ENCODE results near the gene THRAP3. TPM values are rescaled to one million over a fixed set of nuclear protein-coding genes. Genes with fewer than 3 reads are reported as not detected.
A peak's percentile ranks its signal among the peaks of the same experiment; 100 is the strongest.
"Not testable (repeated sequence)": the region's sequence is repeated elsewhere in the genome, so short reads cannot be mapped to it uniquely, and the experiment has no call there.

Gene THRAP3
- total and polyA plus RNA-seq, 2 donors (not counting 3 experiments of a cell fraction or from before 2014, with no cell fraction given): 38.0 to 144 TPM

DNA sequence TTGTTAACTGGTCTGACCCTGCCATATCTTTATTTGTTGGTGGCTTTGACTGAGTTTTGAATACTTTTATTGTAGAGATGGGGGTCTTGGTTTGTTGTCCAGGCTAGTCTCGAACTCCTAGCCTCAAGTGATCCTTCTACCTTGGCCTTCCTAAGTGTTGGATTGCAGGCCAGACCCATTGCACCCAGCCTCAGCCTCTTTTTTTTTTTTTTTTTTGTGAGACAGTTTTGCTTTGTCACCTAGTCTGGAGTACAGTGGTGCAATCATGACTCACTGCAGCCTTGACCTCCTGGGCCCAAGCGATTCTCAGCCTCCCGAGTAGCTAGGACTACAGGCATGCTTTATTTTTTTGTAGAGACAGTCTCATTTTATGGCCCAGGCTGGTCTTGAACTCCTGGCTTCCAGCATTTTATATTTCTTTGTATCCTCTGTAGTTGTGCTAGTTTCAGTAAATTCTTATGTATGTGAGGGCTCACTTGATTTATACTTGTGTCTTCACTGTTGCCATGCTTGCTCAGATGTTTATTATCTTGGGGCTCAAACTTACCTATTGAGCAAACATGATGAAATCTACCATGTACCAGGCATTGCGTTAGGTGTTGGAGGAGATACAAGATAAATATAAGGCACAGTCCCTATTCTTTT, 24.1 kb downstream of the THRAP3 start:
- dilution Hi-C loops (cut with MboI; ENCODE audit: extremely low pct_ligation_motif_present, low sequenced_read_pairs) (no loop called here), intact Hi-C loops (cut with micrococcal nuclease) (no loop called here)
- Histone ChIP-seq H3K9ac (replicated peaks; ENCODE audit: extremely low read depth, insufficient read depth, low read length) (peak overlapping the region; percentile 4), H3K4me2 (ENCODE audit: insufficient read depth, low read length) (peak overlapping the region; percentile 2), H3K4me3 (replicated peaks in 1 of 3; ENCODE audit: insufficient read depth in 1 of 3, low read depth in 1 of 3, low read length in 3 of 3) (no peak overlapping the region), H3K79me2 (ENCODE audit: control insufficient read depth, insufficient read depth, low read length) (peaks cover 92% of the 10 kb centered on the region), H3K27ac (ENCODE audit: insufficient read depth, low read depth, low read length) (peak overlapping the region; percentile 21), H3K9me3 (replicated peaks; ENCODE audit: control insufficient read depth, insufficient read depth, low read length) (no peaks in the 10 kb centered on the region), H3K27me3 (ENCODE audit: control insufficient read depth in 2 of 2, insufficient read depth in 2 of 2, low read length in 2 of 2) (no peaks in the 10 kb centered on the region), H2AFZ (ENCODE audit: low read depth, low read length) (no peak overlapping the region), H3K36me3 (ENCODE audit: control insufficient read depth in 2 of 2, extremely low read depth in 1 of 2, insufficient read depth in 2 of 2, low read length in 2 of 2) (no peaks in the 10 kb centered on the region), H4K20me1 (replicated peaks; ENCODE audit: control insufficient read depth, extremely low read depth, insufficient read depth, low read length) (peaks cover 7% of the 10 kb centered on the region), H3K9me1 (replicated peaks; ENCODE audit: control insufficient read depth, extremely low read depth, insufficient read depth, low read length) (no peaks in the 10 kb centered on the region), H3K4me1 (ENCODE audit: control insufficient read depth, extremely low read depth, insufficient read depth, low read length) (peaks cover 8% of the 10 kb centered on the region)
- DNase-seq (ENCODE audit: low read depth, low spot score) (peak; percentile 59), FAIRE-seq (peak; percentile 75)
- CTCF ChIA-PET: no interaction called here
- BruUV-seq (replicated peaks): no TSS peak
- POLR2A ChIA-PET: no interaction called here
- peak; percentile 83 for TF ChIP-seq FOS (IDR thresholded peaks at IDR 0.05; ENCODE audit: borderline replicate concordance, insufficient read depth, low read length)
- peak; percentile 31 for TF ChIP-seq JUN (IDR thresholded peaks at IDR 0.05; ENCODE audit: borderline replicate concordance, insufficient read depth, insufficient read length, low read depth)
- no peak for TF ChIP-seq EZH2 (IDR thresholded peaks at IDR 0.05; ENCODE audit: borderline replicate concordance, low read depth, low read length, severe bottlenecking)

DNA sequence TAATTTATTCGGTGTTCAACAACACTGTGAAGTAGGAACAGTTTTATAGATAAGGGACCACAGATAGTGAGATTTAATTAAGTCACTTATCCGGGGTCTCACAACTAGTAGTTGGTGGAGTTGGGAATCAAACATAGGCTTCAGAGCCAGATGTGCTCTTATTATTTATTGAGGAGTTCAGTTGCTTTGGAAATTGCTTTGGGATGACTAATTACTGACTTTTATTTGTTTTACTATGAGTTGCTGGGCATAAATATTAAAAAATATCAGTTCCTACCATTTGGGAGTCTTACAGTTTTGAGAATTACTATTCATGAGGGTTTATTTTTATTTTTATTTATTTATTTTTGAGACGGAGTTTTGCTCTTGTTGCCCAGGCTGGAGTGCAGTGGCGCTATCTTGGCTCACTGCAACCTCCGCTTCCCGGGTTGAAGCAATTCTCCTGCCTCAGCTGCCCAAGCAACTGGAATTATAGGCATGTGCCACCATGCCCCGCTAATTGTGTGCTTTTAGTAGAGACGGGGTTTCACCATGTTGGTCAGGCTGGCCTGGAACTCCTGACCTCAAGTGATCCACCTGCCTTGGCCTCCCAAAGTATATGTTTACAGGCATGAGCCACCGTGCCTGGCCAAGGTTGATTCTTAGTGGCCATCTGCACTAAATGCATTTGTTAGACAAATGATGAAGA, 27.7 kb downstream of the THRAP3 start:
- no peak overlapping the region for H3K4me2 ChIP-seq (ENCODE audit: insufficient read depth, low read length)
- H3K9ac ChIP-seq (replicated peaks; ENCODE audit: extremely low read depth, insufficient read depth, low read length): no peak overlapping the region
- no peak overlapping the region for H3K4me3 ChIP-seq (replicated peaks in 1 of 3; ENCODE audit: insufficient read depth in 1 of 3, low read depth in 1 of 3, low read length in 3 of 3)
- peaks cover 8% of the 10 kb centered on the region for H3K4me1 ChIP-seq (ENCODE audit: control insufficient read depth, extremely low read depth, insufficient read depth, low read length)
- no peaks in the 10 kb centered on the region for H3K9me1 ChIP-seq (replicated peaks; ENCODE audit: control insufficient read depth, extremely low read depth, insufficient read depth, low read length)
- intact Hi-C loops (cut with micrococcal nuclease) (no loop called here), dilution Hi-C loops (cut with MboI; ENCODE audit: extremely low pct_ligation_motif_present, low sequenced_read_pairs) (no loop called here)
- no peak overlapping the region for H2AFZ ChIP-seq (ENCODE audit: low read depth, low read length)
- H3K27me3 ChIP-seq (ENCODE audit: control insufficient read depth in 2 of 2, insufficient read depth in 2 of 2, low read length in 2 of 2): no peaks in the 10 kb centered on the region
- H4K20me1 ChIP-seq (replicated peaks; ENCODE audit: control insufficient read depth, extremely low read depth, insufficient read depth, low read length): peaks cover 13% of the 10 kb centered on the region
- no peaks in the 10 kb centered on the region for H3K36me3 ChIP-seq (ENCODE audit: control insufficient read depth in 2 of 2, extremely low read depth in 1 of 2, insufficient read depth in 2 of 2, low read length in 2 of 2)
- ChIA-PET POLR2A (no interaction called here), CTCF (no interaction called here)
- TF ChIP-seq FOS (IDR thresholded peaks at IDR 0.05; ENCODE audit: borderline replicate concordance, insufficient read depth, low read length): peak; percentile 8
- no peak for TF ChIP-seq GATA2 (IDR thresholded peaks at IDR 0.05; ENCODE audit: insufficient read depth, insufficient read length, low read depth, low read length)
- H3K9me3 ChIP-seq (replicated peaks; ENCODE audit: control insufficient read depth, insufficient read depth, low read length): no peaks in the 10 kb centered on the region
- H3K79me2 ChIP-seq (ENCODE audit: control insufficient read depth, insufficient read depth, low read length): peaks cover 95% of the 10 kb centered on the region
- DNase-seq (ENCODE audit: low read depth, low spot score) (no peak), FAIRE-seq (no peak)
- H3K27ac ChIP-seq (ENCODE audit: insufficient read depth, low read depth, low read length): no peak overlapping the region
- BruUV-seq (replicated peaks): no TSS peak

DNA sequence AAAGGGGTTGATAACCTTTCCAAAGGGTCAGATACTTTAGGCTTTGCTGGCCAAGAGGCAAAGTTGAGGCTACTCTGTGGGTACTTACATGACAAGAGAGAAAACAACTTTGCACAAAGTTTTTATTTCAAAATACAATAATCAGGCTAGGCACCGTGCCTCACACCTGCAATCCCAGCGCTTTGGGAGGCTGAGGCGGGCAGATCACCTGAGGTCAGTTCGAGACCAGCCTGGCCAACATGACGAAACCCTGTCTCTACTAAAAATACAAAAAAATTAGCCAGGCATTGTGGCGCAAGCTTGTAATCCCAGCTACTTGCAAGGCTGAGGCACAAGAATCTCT, 28.2 kb downstream of the THRAP3 start:
- peaks cover 13% of the 10 kb centered on the region for H4K20me1 ChIP-seq (replicated peaks; ENCODE audit: control insufficient read depth, extremely low read depth, insufficient read depth, low read length)
- H3K9me3 ChIP-seq (replicated peaks; ENCODE audit: control insufficient read depth, insufficient read depth, low read length); H3K36me3 ChIP-seq (ENCODE audit: control insufficient read depth in 2 of 2, extremely low read depth in 1 of 2, insufficient read depth in 2 of 2, low read length in 2 of 2); H3K27me3 ChIP-seq (ENCODE audit: control insufficient read depth in 2 of 2, insufficient read depth in 2 of 2, low read length in 2 of 2); BruUV-seq (replicated peaks); DNase-seq (ENCODE audit: low read depth, low spot score); H3K9ac ChIP-seq (replicated peaks; ENCODE audit: extremely low read depth, insufficient read depth, low read length); intact Hi-C loops (cut with micrococcal nuclease); CTCF ChIA-PET; FAIRE-seq; H3K4me2 ChIP-seq (ENCODE audit: insufficient read depth, low read length); H2AFZ ChIP-seq (ENCODE audit: low read depth, low read length); dilution Hi-C loops (cut with MboI; ENCODE audit: extremely low pct_ligation_motif_present, low sequenced_read_pairs); H3K4me3 ChIP-seq (replicated peaks in 1 of 3; ENCODE audit: insufficient read depth in 1 of 3, low read depth in 1 of 3, low read length in 3 of 3); POLR2A ChIA-PET; H3K9me1 ChIP-seq (replicated peaks; ENCODE audit: control insufficient read depth, extremely low read depth, insufficient read depth, low read length); H3K4me1 ChIP-seq (ENCODE audit: control insufficient read depth, extremely low read depth, insufficient read depth, low read length); H3K27ac ChIP-seq (ENCODE audit: insufficient read depth, low read depth, low read length): not testable (repeated sequence)
- H3K79me2 ChIP-seq (ENCODE audit: control insufficient read depth, insufficient read depth, low read length): peaks cover 96% of the 10 kb centered on the region
